Endothelial cell of umbilical vein (primary cell): ENCODE measurements around the gene MARS1.

ENCODE experiments used
- EZH2 ChIP-seq: IDR thresholded peaks from 2 replicates; pipeline ENCODE4 v1.6.1; 2012; ENCODE audit warnings: borderline replicate concordance, low read depth, mild to moderate bottlenecking, moderate library complexity, low read length, inconsistent platforms; ENCODE audit not compliant: severe bottlenecking
- POLR2A ChIP-seq: IDR thresholded peaks from 2 replicates; pipeline ENCODE4 v1.6.1; 2012; ENCODE audit warnings: low read depth, mild to moderate bottlenecking, control low read depth, low read length
- POLR2AphosphoS5 ChIP-seq: IDR thresholded peaks from 2 replicates; pipeline ENCODE4 v1.6.1; 2012; ENCODE audit warnings: low read depth, mild to moderate bottlenecking, control low read depth, low read length, moderate library complexity; ENCODE audit not compliant: insufficient read depth
- TF ChIP-seq, protein P1 (sequence below): IDR thresholded peaks from 2 replicates; pipeline ENCODE4 v1.6.1; 2011; ENCODE audit not compliant: insufficient read depth, insufficient read length
- TF ChIP-seq, protein P2 (sequence below), 2 donors: IDR thresholded peaks; 1 replicate in 1 of 2; 2 replicates in 1 of 2; pipeline ENCODE4 v1.5.1; 2011; ENCODE audit warnings: low read length in 2 of 2, mild to moderate bottlenecking in 2 of 2, moderate library complexity in 2 of 2, control low read depth in 1 of 2, inconsistent platforms in 1 of 2, low read depth in 1 of 2; ENCODE audit not compliant: insufficient read depth in 1 of 2; ENCODE audit errors: extremely low read depth in 1 of 2

GRCh38 chr12:57524814-57525614 is 37.1 kb downstream of the MARS1 start:
- no peak for TF ChIP-seq POLR2AphosphoS5
- no peak for TF ChIP-seq POLR2A
- TF ChIP-seq, protein P1, sequence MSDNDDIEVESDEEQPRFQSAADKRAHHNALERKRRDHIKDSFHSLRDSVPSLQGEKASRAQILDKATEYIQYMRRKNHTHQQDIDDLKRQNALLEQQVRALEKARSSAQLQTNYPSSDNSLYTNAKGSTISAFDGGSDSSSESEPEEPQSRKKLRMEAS, result no peak
- TF ChIP-seq EZH2, result no peak
- TF ChIP-seq, protein P2, sequence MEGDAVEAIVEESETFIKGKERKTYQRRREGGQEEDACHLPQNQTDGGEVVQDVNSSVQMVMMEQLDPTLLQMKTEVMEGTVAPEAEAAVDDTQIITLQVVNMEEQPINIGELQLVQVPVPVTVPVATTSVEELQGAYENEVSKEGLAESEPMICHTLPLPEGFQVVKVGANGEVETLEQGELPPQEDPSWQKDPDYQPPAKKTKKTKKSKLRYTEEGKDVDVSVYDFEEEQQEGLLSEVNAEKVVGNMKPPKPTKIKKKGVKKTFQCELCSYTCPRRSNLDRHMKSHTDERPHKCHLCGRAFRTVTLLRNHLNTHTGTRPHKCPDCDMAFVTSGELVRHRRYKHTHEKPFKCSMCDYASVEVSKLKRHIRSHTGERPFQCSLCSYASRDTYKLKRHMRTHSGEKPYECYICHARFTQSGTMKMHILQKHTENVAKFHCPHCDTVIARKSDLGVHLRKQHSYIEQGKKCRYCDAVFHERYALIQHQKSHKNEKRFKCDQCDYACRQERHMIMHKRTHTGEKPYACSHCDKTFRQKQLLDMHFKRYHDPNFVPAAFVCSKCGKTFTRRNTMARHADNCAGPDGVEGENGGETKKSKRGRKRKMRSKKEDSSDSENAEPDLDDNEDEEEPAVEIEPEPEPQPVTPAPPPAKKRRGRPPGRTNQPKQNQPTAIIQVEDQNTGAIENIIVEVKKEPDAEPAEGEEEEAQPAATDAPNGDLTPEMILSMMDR (IDR thresholded peaks at IDR 0.05; ENCODE audit: extremely low read depth in 1 of 2, insufficient read depth in 1 of 2, low read depth in 1 of 2, low read length in 2 of 2), result no peak
